ENCODE data around the gene KLC4.
"Not testable (repeated sequence)": the region's sequence is repeated elsewhere in the genome, so short reads cannot be mapped to it uniquely, and the experiment has no call there.

KLC4 gene

DNA sequence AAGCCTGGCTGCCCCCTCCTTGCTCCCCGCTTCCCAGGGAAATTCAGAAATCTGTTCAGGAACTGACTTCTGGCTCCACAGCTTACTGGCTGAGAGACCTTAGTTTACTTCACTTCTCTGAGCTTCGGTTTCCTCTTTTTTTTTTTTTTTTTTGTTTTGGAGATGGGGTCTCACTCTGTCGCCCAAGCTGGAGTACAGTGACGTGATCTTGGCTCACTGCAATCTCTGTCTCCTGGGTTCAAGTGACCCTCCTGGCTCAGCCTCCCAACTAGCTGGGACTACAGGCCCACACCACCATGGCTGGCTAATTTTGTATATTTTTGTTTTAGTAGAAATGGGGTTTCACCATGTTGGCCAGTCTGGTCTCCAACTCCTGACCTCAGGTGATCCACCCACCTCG is 31.6 kb downstream of the KLC4 start:
- DNase-seq (ENCODE audit: low read depth in 2 of 3, low spot score in 1 of 3), result no peak

DNA sequence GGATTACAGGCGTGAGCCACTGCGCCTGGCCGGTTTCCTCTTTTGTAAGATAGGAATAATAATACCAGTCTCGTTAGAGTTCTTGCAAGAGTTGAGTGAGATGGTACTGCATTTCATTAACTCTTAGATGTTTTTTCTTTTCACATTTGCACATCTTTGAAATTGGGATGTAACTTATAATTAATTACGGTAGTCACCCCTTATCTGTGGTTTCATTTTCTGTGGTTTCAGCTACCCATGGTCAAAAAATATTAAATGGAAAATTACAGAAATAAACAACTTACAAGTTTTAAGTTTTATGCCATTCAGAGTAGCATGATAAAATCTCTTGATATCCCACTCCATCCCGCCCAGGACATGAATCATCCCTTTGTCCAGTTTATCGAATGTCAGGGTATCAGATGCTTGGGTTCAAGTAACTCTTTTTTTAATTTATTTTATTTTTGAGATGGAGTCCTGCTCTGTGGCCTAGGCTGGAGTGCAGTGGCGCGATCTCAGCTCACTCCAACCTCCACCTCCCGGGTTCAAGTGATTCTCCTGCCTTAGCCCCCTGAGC is 32.1 kb downstream of the KLC4 start:
- no peak for DNase-seq (ENCODE audit: low read depth in 2 of 3, low spot score in 1 of 3)

DNA sequence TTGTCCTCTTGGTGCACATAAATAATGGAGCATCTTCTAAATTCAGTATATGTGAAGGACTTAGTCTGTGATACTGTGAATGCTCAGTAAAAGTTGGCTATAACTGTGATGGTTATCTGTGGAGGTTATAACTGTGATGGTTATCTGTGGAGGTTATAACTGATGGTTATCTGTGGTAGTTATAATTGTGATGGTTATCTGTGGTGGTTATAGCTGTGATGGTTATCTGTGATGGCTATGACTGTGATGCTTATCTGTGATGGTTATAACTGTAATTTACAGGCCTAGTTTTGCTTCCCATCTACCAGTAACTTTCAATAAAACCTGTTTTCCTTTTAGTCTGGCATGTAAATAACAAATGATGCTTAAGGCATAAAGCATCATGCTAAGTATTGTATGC is 33.2 kb downstream of the KLC4 start:
- DNase-seq (ENCODE audit: low read depth in 2 of 3, low spot score in 1 of 3), result no peak

DNA sequence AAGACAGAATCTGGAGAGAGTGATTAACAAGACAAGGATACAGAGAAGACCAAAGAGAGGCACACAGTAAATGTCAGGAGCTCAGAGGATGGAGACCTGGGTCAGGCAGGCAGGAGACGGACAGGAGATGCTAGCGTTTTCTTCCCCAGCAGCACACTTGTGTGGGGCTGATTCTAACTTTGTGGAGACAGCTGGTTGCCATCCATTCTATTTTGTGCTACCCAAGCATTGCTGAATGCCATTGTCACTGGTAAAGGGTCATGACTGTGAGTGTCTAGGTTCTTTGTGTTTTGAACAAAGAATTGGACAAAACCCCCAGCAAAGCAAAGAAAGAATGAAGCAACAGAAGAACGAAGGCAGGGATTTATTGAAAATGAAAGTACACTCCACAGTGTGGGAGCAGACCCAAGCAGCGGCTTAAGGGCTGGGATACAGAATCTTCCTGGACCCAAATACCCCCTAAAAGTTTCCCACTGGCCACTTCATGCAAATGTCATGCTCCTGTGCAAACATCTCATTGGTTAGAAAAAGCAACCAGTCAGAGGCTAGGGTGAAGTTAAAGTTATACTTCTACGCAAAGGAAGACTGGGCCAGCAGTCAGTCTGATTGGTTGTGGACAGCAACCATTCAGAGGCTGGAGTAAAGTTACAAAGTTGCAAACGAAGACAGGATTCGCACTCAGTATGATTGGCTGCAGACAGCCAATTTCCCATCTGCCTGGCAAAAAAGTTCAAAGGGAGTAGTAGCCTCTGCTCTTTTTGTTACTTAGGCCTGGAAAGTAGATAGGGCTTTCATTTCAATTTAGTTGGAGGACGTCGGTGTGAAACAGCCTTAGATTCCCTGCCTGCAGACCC is 34.2 kb downstream of the KLC4 start:
- no peak for DNase-seq (ENCODE audit: low read depth in 2 of 3, low spot score in 1 of 3)

DNA sequence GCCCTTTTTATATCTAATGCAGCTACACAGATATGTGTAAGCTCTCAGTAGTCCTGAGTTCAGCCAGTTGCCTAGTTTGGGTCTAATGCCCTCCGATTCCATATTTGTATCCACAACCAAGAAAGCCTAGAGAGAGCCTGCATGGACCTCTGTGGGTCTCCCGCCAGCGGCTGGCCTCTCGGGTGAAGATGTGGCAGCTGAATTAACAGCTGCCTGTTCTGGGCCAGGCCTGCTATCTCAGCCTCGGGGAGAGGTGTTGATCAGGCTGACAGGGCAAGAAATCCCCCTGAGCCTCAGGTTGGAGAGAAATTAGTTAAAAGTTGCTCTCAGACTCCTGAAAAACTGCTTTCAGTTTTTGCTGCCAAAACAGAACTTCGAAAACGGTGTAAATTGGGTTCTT is 36.5 kb downstream of the KLC4 start:
- no peak for DNase-seq (ENCODE audit: low read depth in 2 of 3, low spot score in 1 of 3)

DNA sequence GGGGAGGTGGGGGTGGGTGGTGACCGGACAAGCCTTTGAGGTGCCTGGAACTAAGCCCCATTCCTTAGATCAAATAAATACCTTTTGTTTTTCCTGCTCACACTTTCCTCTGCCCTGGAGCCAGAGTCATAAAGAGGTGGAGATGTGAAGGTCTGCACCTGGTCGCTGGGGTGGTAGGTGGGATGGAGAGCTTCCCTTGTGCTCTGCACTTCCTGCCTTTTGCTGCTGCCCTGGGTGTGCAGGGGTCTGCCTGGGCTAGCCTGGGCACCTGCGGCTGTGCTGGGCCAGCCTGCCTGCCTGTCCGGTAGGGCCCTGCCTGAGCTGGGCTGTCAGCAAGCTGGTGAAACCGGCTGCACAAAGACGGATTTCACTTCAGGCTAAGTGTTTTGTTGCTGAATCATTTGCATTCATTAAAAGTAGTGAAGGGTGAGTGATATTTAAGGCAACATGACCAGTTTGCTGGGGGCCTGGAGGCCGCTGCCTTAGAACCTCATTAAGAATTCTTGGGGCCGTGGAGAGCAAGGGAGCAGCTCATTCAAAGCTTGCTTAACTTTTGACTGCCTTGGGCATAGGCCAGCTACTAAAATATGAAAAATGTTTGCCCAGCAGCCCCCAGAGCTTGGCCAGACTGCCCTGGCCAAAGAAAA is 37.1 kb downstream of the KLC4 start:
- no peak for DNase-seq (ENCODE audit: low read depth in 2 of 3, low spot score in 1 of 3)

DNA sequence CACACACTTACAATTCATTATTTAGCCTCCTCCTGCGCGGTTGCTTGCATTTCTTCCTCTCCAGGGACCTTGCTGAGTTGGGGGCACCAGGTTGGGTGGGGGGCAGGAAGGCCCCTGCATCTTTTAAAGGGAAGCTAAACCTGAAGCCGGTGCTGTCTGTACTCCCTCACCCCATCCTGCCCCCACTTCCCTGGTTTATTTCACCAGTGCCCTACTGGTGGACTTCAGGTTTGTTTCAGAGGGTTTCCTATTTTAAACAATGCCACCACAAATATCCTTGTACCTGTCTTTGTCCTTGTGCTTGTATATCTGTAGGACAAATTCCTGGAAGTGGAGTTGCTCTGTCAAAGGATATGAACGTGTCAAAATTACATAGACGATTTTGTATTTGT is 37.7 kb downstream of the KLC4 start:
- no peak for DNase-seq (ENCODE audit: low read depth in 2 of 3, low spot score in 1 of 3)

DNA sequence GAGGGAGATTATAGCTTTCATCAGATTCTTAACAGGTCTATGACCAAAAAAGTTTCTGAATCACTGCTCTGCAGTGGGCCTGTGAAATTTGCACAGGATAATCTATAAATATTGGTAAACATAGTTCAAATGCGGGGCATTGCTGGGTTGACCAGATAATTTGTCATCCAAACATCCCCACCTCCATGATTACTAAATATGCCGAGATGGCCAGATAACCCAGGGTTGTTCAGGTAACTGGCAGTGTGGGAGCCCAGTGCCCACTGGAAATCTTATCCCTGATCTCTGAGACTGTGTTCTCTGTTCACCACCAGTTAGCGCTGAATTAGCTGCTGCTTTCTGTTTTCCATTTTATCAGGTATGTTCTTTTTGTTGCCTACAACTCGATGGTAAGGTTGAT is 38.1 kb downstream of the KLC4 start:
- DNase-seq (ENCODE audit: low read depth in 2 of 3, low spot score in 1 of 3), result no peak

DNA sequence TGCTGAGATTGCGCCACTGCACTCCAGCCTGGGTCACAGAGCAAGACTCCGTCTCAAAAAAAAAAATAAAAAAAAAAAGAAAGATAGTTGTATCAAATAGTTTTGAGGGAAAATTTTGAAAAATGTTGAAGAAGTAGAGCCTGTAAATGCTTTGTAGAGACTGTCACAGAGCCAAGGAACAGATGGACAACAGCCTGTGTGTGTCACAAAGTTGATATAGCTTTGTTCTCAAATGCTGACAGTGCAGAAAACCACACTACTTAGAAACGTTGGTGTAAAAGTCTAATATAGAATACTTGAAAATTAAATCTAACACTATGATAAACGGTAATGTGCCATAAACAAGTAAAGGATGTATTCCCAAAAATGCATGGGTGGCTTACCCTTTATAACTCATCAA is 42.1 kb downstream of the KLC4 start:
- no peak for DNase-seq (ENCODE audit: low read depth in 2 of 3, low spot score in 1 of 3)

DNA sequence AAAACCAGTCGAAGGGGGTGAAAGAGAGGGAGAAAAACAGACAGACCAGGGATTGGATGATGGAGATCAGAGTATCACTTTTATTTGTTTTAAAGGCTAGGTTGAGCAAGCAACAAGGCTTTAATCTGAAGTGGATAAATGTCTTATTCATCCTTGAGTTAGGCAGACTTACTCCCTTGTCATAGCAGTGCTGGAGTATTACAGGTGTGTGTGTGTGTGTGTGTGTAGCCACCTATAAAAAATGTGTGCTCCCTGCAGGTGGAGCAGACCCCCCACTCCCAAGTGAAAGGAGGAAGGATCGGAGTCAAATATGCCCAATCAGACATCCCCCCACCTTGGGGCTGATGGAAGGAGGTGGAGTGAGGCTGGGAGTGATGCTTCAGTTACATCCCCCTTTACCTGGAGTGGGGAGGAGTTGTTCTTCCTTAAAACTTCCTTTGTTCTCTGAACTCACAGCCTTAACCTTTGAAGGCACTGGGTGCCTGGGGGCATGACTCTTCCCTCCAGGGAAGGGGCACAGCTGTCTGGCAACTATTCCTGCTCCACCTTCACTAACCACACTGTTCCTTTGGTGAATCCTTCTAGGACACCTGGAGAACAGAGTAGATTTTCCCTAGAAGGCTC is 43.9 kb downstream of the KLC4 start:
- no peak for DNase-seq (ENCODE audit: low read depth in 2 of 3, low spot score in 1 of 3)

DNA sequence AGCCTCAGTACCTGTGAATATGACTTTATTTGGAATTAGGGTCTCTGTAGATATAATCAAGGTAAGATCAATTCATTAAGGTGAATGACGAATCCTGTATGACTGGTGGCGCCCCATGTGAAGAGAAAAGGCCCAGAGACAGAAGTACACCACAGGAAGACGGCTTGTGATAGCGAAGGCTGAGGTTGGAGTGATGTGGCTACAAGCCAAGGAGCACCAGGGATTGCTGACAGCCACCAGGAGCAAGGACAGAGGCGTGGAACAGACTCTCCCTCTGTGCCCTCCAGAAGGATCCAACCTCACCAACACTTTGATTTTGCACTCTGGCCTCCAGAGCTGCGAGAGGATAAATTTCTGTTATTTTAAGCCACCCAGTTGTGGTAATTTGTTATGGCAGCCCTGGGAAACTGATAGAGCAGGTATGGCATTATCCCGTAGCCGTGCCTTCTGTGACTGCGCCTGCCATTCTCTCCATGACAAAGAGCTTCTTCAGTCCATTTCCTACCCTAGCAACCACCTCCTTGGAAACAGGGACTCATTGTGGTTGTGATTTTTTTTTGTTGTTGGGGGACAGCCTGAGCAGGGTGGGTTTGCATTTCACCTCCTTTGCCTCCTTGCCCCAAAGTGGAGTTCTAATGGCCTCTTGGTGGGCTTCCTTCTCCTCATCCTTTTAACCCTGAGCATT is 46.2 kb downstream of the KLC4 start:
- no peak for DNase-seq (ENCODE audit: low read depth in 2 of 3, low spot score in 1 of 3)

DNA sequence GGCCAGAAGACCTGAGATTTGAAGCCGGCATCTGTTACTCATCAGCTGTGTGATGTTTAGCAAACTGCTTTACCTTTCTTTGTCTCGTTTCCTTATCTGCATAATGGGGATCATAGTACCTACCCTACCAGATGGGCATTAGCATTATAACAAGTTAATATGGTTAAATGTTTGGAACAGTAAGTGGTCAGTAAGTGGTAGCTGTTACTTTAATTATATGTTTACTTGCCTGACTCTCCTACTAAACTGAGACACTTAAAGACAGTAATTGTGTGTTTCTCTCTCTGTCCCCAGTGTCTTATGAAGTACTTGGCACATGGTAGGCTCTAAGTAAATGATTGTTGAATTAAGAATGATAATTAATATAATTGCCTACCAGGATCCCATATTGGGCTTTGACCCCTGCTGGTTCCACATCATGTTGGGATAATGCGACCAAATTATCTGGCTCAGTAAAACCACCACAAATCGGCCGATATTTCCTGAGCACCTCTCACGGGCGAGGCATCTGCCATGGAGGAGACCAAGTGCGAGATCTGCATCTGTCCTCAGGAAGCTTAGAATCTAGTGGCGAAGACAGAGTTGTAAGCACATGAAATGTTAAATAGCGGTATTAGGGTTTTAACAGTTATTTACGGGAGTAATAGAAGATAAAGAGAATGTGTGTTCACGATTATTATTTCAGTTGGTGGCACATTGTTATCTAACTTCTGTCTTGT is 48.1 kb downstream of the KLC4 start:
- no peak for DNase-seq (ENCODE audit: low read depth in 2 of 3, low spot score in 1 of 3)

DNA sequence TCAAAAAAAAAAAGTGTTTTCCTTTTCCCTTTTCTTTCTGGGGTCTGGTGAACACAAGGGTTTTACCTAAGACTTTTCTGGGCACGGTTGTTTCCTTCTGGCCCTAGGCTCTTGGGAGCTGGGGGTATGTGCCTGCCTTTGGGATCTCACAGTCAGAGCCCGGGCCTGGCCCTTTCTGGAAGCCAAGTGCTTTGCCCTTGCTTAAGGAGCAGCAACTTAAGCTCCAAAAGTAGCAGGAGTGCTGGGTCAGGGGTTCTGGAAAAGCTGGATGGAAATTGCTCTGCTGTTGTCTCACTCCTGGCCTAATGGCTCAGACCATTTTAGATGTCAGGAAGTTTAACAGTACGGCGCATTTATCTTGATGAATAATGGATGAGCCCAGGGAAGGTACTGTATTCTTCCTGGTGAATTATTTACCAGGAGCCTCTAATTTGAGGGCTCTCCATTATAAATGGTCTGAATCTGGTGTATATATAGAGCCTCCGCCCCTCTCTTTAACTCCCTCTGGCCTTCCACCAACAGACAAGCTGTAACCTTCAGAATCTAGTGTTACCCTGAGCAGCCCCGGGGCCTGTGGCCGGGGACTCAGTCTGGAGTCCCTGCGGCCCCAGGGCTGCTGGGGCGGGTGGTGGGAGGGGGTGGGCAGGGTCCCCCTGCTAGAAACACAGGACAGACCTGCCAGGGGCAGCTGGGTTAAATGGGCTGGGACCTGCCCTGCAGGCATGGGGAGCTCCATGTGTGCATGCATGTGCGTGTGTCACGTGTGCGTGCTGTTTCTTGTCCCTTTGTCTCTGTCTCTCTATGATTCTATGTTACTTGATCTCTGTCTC is 54.2 kb downstream of the KLC4 start:
- DNase-seq (ENCODE audit: low read depth in 2 of 3, low spot score in 1 of 3), result no peak

DNA sequence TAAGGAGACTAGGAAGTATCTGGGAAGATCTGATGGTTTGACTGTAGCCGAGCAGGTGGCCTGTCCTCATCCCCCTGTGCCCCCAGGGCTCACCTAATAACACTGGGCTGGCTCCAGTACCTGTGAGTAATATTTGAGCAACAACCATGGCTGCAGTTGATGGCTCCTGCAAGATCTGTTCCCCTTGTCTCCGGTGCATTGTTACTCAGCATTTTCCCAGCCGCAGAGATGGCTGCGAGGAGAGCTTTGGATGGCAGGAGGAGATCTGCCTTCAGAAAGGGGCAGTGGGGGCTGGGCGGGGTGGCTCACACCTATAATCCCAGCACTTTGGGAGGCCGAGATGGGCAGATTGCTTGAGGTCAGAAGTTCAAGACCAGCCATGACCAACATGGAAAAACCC is 55.9 kb downstream of the KLC4 start:
- no peak for DNase-seq (ENCODE audit: low read depth in 2 of 3, low spot score in 1 of 3)

DNA sequence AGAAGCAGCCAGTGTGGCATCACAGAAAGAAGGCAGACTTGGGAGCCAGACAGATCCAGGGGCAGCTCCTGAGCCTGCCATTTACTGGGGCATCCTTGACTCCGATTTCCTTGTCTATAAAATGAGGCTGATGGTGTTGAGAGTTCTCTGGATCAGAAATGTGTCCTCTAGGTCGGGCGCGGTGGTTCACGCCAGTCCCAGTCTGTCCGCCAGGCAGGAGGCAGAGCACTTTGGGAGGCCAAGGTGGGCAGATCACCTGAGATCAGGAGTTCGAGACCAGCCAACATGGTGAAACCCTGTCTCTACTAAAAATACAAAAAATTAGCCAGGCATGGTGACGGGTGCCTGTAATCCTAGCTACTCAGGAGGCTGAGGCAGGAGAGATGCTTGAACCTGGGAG is 58.0 kb downstream of the KLC4 start:
- not testable (repeated sequence) for DNase-seq (ENCODE audit: low read depth in 2 of 3, low spot score in 1 of 3)

DNA sequence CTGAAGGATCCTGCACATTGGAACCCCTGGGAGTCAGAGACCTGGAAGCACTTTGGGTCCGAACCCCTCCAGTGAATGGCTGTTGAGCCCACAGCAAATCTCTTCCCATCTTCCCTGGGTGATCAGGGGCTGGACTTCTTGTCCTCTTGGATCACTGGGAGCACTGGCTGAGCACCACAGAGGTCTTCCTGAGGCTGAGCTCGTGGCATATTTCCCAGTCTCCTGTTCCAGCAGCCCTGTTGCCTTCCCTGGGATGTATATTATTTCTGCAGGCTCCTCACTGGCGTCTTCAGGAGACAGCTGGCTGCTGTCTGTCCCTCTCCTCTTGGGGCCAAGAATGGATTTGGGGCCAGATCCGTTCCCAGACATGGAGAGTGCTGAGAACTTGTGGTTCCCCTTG is 60.1 kb downstream of the KLC4 start:
- no peak for DNase-seq (ENCODE audit: low read depth in 2 of 3, low spot score in 1 of 3)

DNA sequence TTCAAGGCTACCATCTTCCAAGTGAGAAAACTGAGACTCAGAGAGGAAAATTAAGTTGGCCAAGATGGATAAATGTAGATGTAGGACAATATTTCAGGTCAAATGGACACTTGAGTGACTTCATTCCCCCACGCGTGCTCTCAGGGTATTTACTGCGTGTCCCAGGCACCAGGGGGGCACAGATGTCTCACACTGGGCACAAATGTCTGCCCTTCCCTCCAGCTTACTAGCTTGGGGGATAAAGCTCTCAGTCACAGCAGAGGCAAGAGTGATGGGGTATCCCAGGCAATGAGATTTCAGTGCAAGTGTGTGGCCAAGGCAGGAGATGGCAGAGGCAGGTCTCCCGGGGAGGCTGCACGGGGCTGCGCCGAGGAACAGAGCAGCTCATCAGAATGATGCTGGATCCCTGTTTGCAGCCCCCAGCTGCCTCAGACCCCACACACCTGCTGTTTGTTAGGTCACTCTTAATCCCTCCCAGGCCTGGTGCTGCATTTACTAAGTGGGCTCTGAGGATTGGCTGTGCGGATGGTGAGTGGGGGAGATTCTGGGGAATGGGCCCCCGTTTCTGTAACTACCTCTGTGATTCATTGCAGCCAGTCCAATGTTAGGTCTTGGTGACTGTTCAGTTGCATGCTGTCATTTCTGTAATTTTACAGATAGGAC is 60.8 kb downstream of the KLC4 start:
- no peak for DNase-seq (ENCODE audit: low read depth in 2 of 3, low spot score in 1 of 3)

DNA sequence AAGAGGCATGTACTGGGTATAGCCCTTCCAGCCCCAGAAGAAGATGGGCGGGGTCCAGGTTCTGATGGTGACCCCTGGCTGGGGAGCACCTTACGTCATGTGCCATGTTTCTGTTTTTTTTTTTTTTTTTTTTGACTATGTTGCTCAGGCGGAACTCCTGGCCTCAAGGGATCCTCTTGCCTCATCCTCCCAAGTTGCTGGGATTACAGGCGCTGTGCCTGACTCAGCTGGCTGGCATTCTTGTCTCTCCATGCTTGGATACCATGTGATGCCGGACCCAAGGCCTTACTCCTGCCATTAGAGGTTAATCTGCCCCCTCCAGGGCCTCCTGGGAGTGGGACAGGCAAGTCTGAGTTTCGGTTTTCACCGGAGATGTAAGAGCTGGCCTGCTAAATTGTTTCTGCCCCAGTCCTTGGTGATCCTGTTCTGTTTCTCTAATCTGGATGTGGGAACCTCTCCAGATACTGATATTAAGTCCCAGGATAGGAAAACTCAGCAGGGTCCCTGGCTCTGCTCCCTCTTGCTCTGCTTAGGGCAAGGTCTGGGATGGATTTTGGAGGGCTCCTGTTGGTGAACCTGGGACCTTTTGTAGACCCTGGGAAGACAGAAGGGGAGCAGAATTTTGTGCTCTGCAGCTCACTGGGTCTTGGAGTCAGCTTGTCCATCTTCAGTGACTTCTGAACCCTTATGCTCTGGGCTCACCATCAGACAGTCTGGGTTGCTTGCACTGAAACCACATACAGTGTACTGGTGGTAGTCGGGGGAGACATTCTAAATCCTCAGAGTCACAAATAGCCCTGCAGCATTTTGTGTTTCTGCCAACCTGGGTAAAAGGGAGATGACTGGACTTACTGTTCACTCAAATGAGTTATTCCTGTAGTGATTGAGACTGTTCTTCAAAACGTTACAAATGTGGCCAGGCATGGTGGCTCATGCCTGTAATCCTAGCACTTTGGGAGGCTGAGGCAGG is 61.8 kb downstream of the KLC4 start:
- DNase-seq (ENCODE audit: low read depth in 2 of 3, low spot score in 1 of 3), result no peak
